Ascending aorta (tissue), 2 donors: ENCODE data around the gene EPB41L2. TPM values are rescaled to one million over a fixed set of nuclear protein-coding genes. Genes with fewer than 3 reads are reported as not detected.

ENCODE experiments used
- DNase-seq, 2 donors: peaks; one replicate each; pipeline ENCODE4 v3.0.0-alpha.2; 2019; ENCODE audit warnings: low spot score in 2 of 2
- H3K27ac ChIP-seq, 2 donors: fragments of 200-600 bp; sonication (generic); one replicate each; pipeline ENCODE4 v1.5.1; 2016 to 2017; ENCODE audit warnings: mild to moderate bottlenecking in 1 of 2
- H3K27me3 ChIP-seq: fragments of 200-600 bp; sonication (generic); one replicate; pipeline ENCODE4 v1.5.1; 2017
- H3K36me3 ChIP-seq, 2 donors: fragments of 200-600 bp; sonication (generic); one replicate each; pipeline ENCODE4 v1.5.1; 2016
- H3K4me1 ChIP-seq, 2 donors: fragments of 200-600 bp; sonication (generic); one replicate each; pipeline ENCODE4 v1.5.1; 2016 to 2017; ENCODE audit warnings: mild to moderate bottlenecking in 1 of 2
- H3K4me3 ChIP-seq, 2 donors: fragments of 200-600 bp; sonication (generic); one replicate each; pipeline ENCODE4 v1.5.1; 2016 to 2017; ENCODE audit warnings: mild to moderate bottlenecking in 1 of 2
- H3K9me3 ChIP-seq, 2 donors: fragments of 200-600 bp; sonication (generic); one replicate each; pipeline ENCODE4 v1.5.1; 2016
- CTCF ChIP-seq, 3 experiments: fragments of 200-600 bp in 2 of 3; fragments of 450-650 bp in 1 of 3; sonication (generic) in 2 of 3; IDR thresholded peaks; one replicate each; pipeline ENCODE4 v1.5.1; 2016 to 2019; ENCODE audit warnings: antibody characterized with exemption in 3 of 3, mild to moderate bottlenecking in 1 of 3, moderate library complexity in 1 of 3
- intact Hi-C: fragments of 100-400 bp; cut with DNase I; formaldehyde crosslinking; loops from one replicate; pipeline ENCODE4 v1.15.1; 2023
- total RNA-seq: library from RNA; depleted of rRNA; stranded (reverse); fragments of >200 nt; gene quantifications from one replicate; pipeline ENCODE4 v1.1.0, GENCODE V29; 2016

Gene EPB41L2
- total RNA-seq, 1 donor from 2014 or later: 163 TPM

DNA sequence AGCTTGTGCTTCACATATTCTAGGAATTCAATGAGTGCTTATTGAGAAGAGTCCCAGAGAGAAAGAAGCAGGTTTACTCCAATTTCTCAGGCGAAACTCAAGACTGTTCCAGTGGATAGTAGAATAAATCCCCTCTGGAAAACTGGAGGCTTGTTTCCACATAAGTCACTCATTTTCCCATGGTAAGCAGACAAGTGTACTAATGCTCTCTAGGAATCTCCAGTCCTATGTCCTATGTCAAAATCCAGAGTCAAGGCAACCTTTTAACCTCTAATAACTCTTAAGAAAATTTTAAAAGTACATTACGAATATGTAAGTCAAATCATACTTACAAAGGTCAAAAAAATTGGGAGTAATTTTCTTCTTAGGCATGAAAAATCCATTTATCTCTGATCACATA, 200.7 kb downstream of the EPB41L2 start:
- Histone ChIP-seq H3K4me1 (no peaks in the 10 kb centered on the region), H3K4me3 (no peak overlapping the region), H3K27me3 (no peaks in the 10 kb centered on the region), H3K36me3 (peaks cover 14 to 45% of the 10 kb centered on the region in 2 donors), H3K27ac (no peak overlapping the region), H3K9me3 (no peaks in the 10 kb centered on the region)
- intact Hi-C loops: no loop called here
- TF ChIP-seq CTCF (IDR thresholded peaks at IDR 0.05): no peak
- DNase-seq: no peak

DNA sequence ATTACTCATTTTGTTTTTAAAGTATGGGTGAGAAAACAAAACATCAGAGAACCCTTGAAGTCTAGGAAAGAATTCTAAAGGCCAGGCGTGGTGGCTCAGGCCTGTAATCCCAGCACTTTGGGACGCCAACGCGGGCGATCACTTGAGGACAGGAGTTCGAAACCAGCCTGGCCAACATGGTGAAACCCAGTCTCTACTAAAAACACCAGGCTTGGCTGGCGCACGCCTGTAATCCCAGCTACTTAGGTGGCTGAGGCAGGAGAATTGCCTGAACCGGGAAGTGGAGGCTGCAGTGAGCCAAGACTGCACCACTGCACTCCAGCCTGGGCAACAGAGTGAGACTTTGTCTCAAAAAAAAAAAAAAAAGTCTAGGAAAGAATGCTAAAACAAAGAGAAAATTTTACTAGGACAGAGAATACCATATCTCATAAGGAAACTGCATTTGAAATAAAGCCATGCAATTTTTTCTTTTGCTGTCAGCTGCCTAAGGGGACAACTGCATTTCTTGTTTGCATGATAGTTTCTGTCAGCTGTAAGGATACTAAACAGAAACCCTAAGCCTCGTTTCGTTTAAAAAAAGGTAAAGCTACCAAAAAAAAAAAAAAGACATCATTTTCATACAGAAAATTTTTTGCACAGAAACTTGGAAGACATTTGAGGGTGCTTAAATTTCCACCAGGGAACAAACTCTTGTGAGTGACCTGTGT, 203.7 kb downstream of the EPB41L2 start:
- Histone ChIP-seq H3K36me3 (peaks cover 2 to 35% of the 10 kb centered on the region in 2 donors), H3K27ac (no peak overlapping the region), H3K27me3 (no peaks in the 10 kb centered on the region), H3K9me3 (no peaks in the 10 kb centered on the region), H3K4me1 (no peaks in the 10 kb centered on the region), H3K4me3 (no peak overlapping the region)
- intact Hi-C loops: no loop called here
- DNase-seq: no peak
- TF ChIP-seq CTCF (IDR thresholded peaks at IDR 0.05): no peak

DNA sequence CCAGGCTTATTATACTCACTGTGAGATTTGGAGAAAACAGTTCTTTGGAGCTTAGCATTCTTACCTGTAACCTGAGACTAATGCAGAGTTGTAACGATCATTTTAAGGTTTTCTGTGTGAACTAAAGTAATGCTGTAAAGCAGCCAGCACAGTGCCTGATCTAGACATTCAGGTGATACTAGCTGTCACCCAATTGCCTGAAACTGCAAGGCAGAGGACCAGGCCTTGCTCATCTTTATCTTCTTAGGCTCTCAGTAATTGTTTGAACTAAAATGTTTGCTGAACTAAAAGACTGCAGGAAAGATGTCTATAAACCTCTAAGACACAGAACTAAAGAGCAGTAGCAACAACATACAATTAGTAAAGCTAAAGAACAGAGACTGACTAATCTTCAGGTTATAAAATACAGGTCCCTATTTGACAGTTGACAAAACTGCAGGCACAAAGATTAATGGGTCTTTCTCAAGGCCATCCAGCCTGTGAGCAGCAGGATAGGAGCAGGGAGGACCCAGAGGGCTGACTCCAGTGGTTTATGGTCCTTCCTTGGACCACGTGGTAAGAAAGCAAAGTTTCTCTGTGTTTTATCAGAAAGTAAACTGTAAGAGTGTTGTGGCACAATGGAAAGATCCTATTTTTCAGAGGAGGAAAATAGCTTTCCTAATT, 204.4 kb downstream of the EPB41L2 start:
- H3K4me3 ChIP-seq: no peak overlapping the region
- no peak for DNase-seq
- H3K27me3 ChIP-seq: no peaks in the 10 kb centered on the region
- peaks cover 2 to 30% of the 10 kb centered on the region in 2 donors for H3K36me3 ChIP-seq
- H3K9me3 ChIP-seq: no peaks in the 10 kb centered on the region
- H3K4me1 ChIP-seq: no peaks in the 10 kb centered on the region
- no peak for TF ChIP-seq CTCF (IDR thresholded peaks at IDR 0.05)
- no peak overlapping the region for H3K27ac ChIP-seq
- intact Hi-C loops: no loop called here

GRCh38 chr6:130858054-130858453, 205.0 kb downstream of the EPB41L2 start:
- no peaks in the 10 kb centered on the region for H3K9me3 ChIP-seq
- no peak overlapping the region for H3K27ac ChIP-seq
- no peaks in the 10 kb centered on the region for H3K27me3 ChIP-seq
- DNase-seq: no peak
- TF ChIP-seq CTCF (IDR thresholded peaks at IDR 0.05): no peak
- H3K4me3 ChIP-seq: no peak overlapping the region
- H3K4me1 ChIP-seq: no peaks in the 10 kb centered on the region
- peaks cover 2 to 28% of the 10 kb centered on the region in 2 donors for H3K36me3 ChIP-seq
- intact Hi-C loops: no loop called here

- no peaks in the 10 kb centered on the region for H3K27me3 ChIP-seq
- no peak overlapping the region for H3K4me3 ChIP-seq
- no peak overlapping the region for H3K27ac ChIP-seq
- intact Hi-C loops: no loop called here
- no peaks in the 10 kb centered on the region for H3K9me3 ChIP-seq
- H3K4me1 ChIP-seq: no peaks in the 10 kb centered on the region
- no peak for TF ChIP-seq CTCF (IDR thresholded peaks at IDR 0.05)
- H3K36me3 ChIP-seq: peaks cover 2 to 17% of the 10 kb centered on the region in 2 donors
- no peak for DNase-seq
These were observed 209.4 kb downstream of the EPB41L2 start for GRCh38 chr6:130853555-130854183.
